Nephron (organoid): ENCODE results near the gene FAM76A.

Source experiments
- H3K27ac Mint-ChIP-seq, 3 experiments: 2 replicates each; pipeline ENCODE4 v1.8.0; 2020; ENCODE audit warnings: mixed read lengths in 3 of 3, mild to moderate bottlenecking in 2 of 3, moderate library complexity in 1 of 3
- H3K27me3 Mint-ChIP-seq: 2 replicates; pipeline ENCODE4 v1.8.0; 2021; ENCODE audit warnings: low read depth, mild to moderate bottlenecking, moderate library complexity, mixed read lengths
- H3K36me3 Mint-ChIP-seq: 2 replicates; pipeline ENCODE4 v1.8.0; 2020; ENCODE audit warnings: low read depth, mixed read lengths
- H3K4me1 Mint-ChIP-seq: 2 replicates; pipeline ENCODE4 v1.8.0; 2020; ENCODE audit warnings: mixed read lengths
- H3K4me3 Mint-ChIP-seq, 3 experiments: 2 replicates each; pipeline ENCODE4 v1.8.0; 2020; ENCODE audit warnings: mild to moderate bottlenecking in 3 of 3, mixed read lengths in 3 of 3, moderate library complexity in 2 of 3
- H3K9me3 Mint-ChIP-seq: 2 replicates; pipeline ENCODE4 v1.8.0; 2020; ENCODE audit warnings: mixed read lengths
- CTCF ChIP-seq, 3 experiments: fragments of 200-600 bp; sonication (generic); IDR thresholded peaks; one replicate each; pipeline ENCODE4 v1.5.0; 2021; ENCODE audit warnings: antibody characterized with exemption in 3 of 3; ENCODE audit not compliant: unreplicated experiment in 3 of 3

The FAM76A gene

GRCh38 chr1:27755865-27756264, 30.1 kb downstream of the FAM76A start:
- Mint-ChIP-seq H3K27me3 (no peaks in the 10 kb centered on the region), H3K27ac (no peak overlapping the region), H3K4me3 (no peak overlapping the region), H3K36me3 (peaks cover 39% of the 10 kb centered on the region), H3K9me3 (no peaks in the 10 kb centered on the region), H3K4me1 (no peaks in the 10 kb centered on the region)
- no peak for TF ChIP-seq CTCF (IDR thresholded peaks at IDR 0.05; ENCODE audit: unreplicated experiment in 3 of 3)

- TF ChIP-seq CTCF (IDR thresholded peaks at IDR 0.05; ENCODE audit: unreplicated experiment in 3 of 3): no peak
- Mint-ChIP-seq H3K36me3 (peaks cover 29% of the 10 kb centered on the region), H3K27me3 (no peaks in the 10 kb centered on the region), H3K27ac (no peak overlapping the region), H3K4me1 (no peaks in the 10 kb centered on the region), H3K4me3 (no peak overlapping the region), H3K9me3 (no peaks in the 10 kb centered on the region)
Measured at GRCh38 chr1:27759236-27759635, 33.5 kb downstream of the FAM76A start.

GRCh38 chr1:27760426-27760825, 34.7 kb downstream of the FAM76A start:
- H3K27me3 Mint-ChIP-seq: no peaks in the 10 kb centered on the region
- H3K36me3 Mint-ChIP-seq: peaks cover 24% of the 10 kb centered on the region
- no peaks in the 10 kb centered on the region for H3K4me1 Mint-ChIP-seq
- H3K4me3 Mint-ChIP-seq: no peak overlapping the region
- TF ChIP-seq CTCF (IDR thresholded peaks at IDR 0.05; ENCODE audit: unreplicated experiment in 3 of 3): no peak
- H3K27ac Mint-ChIP-seq: no peak overlapping the region
- H3K9me3 Mint-ChIP-seq: no peaks in the 10 kb centered on the region

- Mint-ChIP-seq H3K9me3 (no peaks in the 10 kb centered on the region), H3K4me3 (no peak overlapping the region), H3K4me1 (no peaks in the 10 kb centered on the region), H3K36me3 (peaks cover 17% of the 10 kb centered on the region), H3K27me3 (no peaks in the 10 kb centered on the region), H3K27ac (no peak overlapping the region)
- no peak for TF ChIP-seq CTCF (IDR thresholded peaks at IDR 0.05; ENCODE audit: unreplicated experiment in 3 of 3)
Measured at GRCh38 chr1:27762033-27762432, 36.3 kb downstream of the FAM76A start.

GRCh38 chr1:27763358-27763757, 37.6 kb downstream of the FAM76A start:
- TF ChIP-seq CTCF (IDR thresholded peaks at IDR 0.05; ENCODE audit: unreplicated experiment in 3 of 3): no peak
- Mint-ChIP-seq H3K27ac (no peak overlapping the region), H3K9me3 (no peaks in the 10 kb centered on the region)

GRCh38 chr1:27770293-27770830, 44.6 kb downstream of the FAM76A start:
- TF ChIP-seq CTCF (IDR thresholded peaks at IDR 0.05; ENCODE audit: unreplicated experiment in 3 of 3): no peak
- H3K9me3 Mint-ChIP-seq: no peaks in the 10 kb centered on the region
- H3K36me3 Mint-ChIP-seq: no peaks in the 10 kb centered on the region
- no peaks in the 10 kb centered on the region for H3K27me3 Mint-ChIP-seq
- peaks cover 12% of the 10 kb centered on the region for H3K4me1 Mint-ChIP-seq
- H3K4me3 Mint-ChIP-seq: peak overlapping the region in 1 of 3 experiments; percentile 47
- H3K27ac Mint-ChIP-seq: peak overlapping the region in 1 of 3 experiments; percentile 72

More at GRCh38 chr1:27763358-27763757, 37.6 kb downstream of the FAM76A start:
- Mint-ChIP-seq H3K4me1 (no peaks in the 10 kb centered on the region), H3K4me3 (no peak overlapping the region), H3K36me3 (peaks cover 13% of the 10 kb centered on the region), H3K27me3 (no peaks in the 10 kb centered on the region)
